Testis (tissue), 3 donors: ENCODE data around the gene VSX2. TPM values are rescaled to one million over a fixed set of nuclear protein-coding genes. Genes with fewer than 3 reads are reported as not detected.

Experiments used
- DNase-seq: peaks from one replicate; pipeline ENCODE4 v3.0.0-alpha.2; 2019
- H3K27ac ChIP-seq, 2 donors: fragments of 200-600 bp; sonication (generic); one replicate each; pipeline ENCODE4 v1.5.1; 2019
- H3K27me3 ChIP-seq: fragments of 200-600 bp; sonication (generic); one replicate; pipeline ENCODE4 v1.5.1; 2019
- H3K36me3 ChIP-seq: fragments of 200-600 bp; sonication (generic); one replicate; pipeline ENCODE4 v1.5.1; 2017; ENCODE audit warnings: low read depth; ENCODE audit errors: missing control alignments
- H3K4me1 ChIP-seq: fragments of 200-600 bp; sonication (generic); one replicate; pipeline ENCODE4 v1.5.1; 2019
- H3K4me3 ChIP-seq, 2 donors: fragments of 200-600 bp; sonication (generic); one replicate each; pipeline ENCODE4 v1.5.1; 2017 to 2019
- H3K9me3 ChIP-seq: fragments of 200-600 bp; sonication (generic); one replicate; pipeline ENCODE4 v1.5.1; 2017
- POLR2A ChIP-seq: fragments of 450-650 bp; IDR thresholded peaks from one replicate; pipeline ENCODE4 v1.6.1; 2017; ENCODE audit warnings: antibody characterized with exemption, mild to moderate bottlenecking, moderate library complexity
- WGBS, 2 donors: methylation state at CpG; one replicate each; pipeline ENCODE4 v1.1.5; 2018; 5-methylcytosine and 5-hydroxymethylcytosine counted together
- intact Hi-C: fragments of 100-400 bp; cut with DNase I; formaldehyde crosslinking; loops from one replicate; pipeline ENCODE4 v1.15.1; 2023; ENCODE audit warnings: low total_unique reads
- polyA plus RNA-seq: library from polyadenylated mRNA; stranded (reverse); fragments of 350-450 nt; fragmentation: Illumina TruSeq; extraction: RNeasy Lipid Tissue Mini Kit (QIAGEN cat#74804); gene quantifications from one replicate; pipeline ENCODE4 v1.2.3, GENCODE V29; 2014; ENCODE audit warnings: low read depth, low replicate concordance; ENCODE audit not compliant: insufficient read depth
- total RNA-seq, 2 donors: library from RNA; depleted of rRNA; stranded (reverse); fragments of >200 nt; gene quantifications; one replicate each; pipeline ENCODE4 v1.2.3, GENCODE V29; 2016
- TF ChIP-seq, protein P1 (sequence below), 3 experiments: fragments of 450-650 bp in 2 of 3; fragments of 200-600 bp in 1 of 3; sonication (generic) in 1 of 3; IDR thresholded peaks; one replicate each; pipeline ENCODE4 v1.5.1; 2016 to 2019; ENCODE audit warnings: antibody characterized with exemption in 3 of 3, mild to moderate bottlenecking in 2 of 3, moderate library complexity in 1 of 3

VSX2 gene
- total and polyA plus RNA-seq, 3 donors from 2014 or later, result 0.16 to 0.55 (median 0.37) TPM

DNA sequence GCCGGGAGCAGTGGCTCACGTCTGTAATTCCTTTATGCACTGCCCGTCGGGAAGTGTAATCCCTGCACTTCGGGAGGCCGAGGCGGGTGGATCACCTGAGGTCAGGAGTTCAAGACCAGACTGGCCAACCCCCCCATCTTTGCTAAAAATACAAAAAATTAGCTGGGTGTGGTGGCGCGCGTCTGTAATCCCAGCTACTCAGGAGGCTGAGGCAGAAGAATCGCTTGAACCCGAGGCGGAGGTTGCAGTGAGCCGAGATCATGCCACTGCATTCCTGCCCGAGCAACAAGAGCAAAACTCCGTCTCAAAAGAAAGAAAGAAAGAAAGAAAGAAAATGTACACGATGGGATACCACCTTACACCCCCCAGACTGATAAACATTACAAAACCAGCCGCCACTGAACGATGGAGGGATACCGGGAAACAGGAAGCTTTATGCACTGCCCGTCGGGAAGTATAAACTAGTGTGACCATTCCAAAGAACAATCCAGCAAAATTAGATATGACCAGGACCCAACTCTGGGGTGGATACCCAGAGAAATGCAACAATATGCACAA, 62.4 kb downstream of the VSX2 start:
- Histone ChIP-seq H3K36me3 (no peaks in the 10 kb centered on the region), H3K4me3 (peak overlapping the region; percentile 83 to 86), H3K27ac (peak overlapping the region; percentile 8 to 90), H3K27me3 (no peaks in the 10 kb centered on the region), H3K9me3 (no peaks in the 10 kb centered on the region), H3K4me1 (no peaks in the 10 kb centered on the region)
- TF ChIP-seq POLR2A, result no peak
- TF ChIP-seq, protein P1, sequence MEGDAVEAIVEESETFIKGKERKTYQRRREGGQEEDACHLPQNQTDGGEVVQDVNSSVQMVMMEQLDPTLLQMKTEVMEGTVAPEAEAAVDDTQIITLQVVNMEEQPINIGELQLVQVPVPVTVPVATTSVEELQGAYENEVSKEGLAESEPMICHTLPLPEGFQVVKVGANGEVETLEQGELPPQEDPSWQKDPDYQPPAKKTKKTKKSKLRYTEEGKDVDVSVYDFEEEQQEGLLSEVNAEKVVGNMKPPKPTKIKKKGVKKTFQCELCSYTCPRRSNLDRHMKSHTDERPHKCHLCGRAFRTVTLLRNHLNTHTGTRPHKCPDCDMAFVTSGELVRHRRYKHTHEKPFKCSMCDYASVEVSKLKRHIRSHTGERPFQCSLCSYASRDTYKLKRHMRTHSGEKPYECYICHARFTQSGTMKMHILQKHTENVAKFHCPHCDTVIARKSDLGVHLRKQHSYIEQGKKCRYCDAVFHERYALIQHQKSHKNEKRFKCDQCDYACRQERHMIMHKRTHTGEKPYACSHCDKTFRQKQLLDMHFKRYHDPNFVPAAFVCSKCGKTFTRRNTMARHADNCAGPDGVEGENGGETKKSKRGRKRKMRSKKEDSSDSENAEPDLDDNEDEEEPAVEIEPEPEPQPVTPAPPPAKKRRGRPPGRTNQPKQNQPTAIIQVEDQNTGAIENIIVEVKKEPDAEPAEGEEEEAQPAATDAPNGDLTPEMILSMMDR (IDR thresholded peaks at IDR 0.05), result no peak
- WGBS, 2 donors, result 10 to 19% methylated on average over 22 of the region's 22 CpGs
- DNase-seq, result no peak
- intact Hi-C loops, result no loop called here

DNA sequence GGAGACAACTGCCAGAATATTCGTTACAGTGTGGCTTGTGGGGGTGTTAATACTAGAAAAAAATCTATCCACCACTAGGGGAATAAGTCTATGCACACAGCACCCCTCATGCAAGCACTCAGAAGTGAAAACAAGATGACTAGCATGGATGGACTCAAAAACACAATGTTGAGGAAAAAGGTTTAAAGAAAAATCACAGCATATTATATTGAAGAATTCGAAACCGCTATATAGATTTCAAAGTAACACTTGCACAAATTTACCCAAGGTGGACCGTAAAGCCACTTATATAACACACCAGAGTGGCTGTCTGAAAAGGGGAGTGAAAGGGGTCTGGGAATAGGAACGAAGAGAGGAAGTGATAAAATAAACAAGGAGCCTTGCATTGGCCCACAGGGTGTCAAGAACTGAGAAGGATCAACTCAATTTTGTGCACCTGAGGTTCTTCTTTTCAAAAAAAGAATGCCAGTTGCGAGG, 62.9 kb downstream of the VSX2 start:
- no peak for DNase-seq
- Histone ChIP-seq H3K9me3 (no peaks in the 10 kb centered on the region), H3K27me3 (no peaks in the 10 kb centered on the region), H3K36me3 (no peaks in the 10 kb centered on the region), H3K4me3 (peak overlapping the region; percentile 83 to 86), H3K27ac (peak overlapping the region; percentile 83 to 90), H3K4me1 (no peaks in the 10 kb centered on the region)
- TF ChIP-seq POLR2A, result no peak
- TF ChIP-seq, protein P1 (IDR thresholded peaks at IDR 0.05), result peak; percentile 42 to 61 (median 54)
- intact Hi-C loops, result no loop called here
- 0 to 1% methylated on average over 6 of the region's 6 CpGs for WGBS, 2 donors

DNA sequence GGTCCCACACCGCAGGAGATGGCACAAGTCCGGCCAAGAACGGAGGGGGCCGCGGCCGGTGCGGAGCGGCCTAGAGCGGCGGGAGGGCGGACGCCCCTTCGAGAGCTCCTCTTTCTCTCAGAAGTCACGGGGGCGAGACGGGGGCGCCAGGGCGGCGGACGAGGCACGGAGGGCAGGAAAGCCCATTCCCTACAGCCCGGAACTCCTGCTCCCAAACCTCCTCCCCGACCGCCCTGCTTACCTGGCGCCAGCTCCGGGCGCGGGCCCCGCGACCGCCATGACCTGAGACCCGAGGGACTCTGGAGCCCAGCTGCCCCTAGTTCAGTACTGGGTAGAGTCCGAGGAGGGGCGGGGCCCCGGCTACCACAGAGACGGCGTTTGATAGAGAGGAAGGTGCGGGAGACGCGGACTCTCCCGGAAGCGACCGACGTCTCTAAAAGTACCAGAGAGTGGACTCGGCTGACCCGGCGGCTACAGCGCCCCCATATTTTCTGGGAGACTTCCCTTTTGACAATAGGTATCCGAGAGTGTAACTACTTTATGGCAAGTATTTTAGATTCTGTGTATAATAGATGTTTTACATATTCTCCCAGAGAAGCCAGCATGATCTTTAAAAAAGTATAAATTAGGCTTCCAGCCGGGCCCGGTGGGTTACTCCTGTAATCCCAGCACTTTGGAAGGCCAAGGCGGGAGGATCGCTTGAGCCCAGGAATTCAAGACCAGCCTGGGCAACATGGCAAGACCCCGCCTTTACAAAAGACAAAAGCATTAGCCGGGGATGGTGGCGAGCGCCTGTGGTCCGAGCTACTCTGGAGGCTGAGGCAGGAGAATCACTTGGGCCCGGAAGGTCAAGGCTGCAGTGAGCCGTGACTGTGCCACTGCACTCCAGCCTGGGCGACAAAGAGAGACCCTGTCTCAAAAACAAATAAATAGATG, 63.7 kb downstream of the VSX2 start, which contains the start of gene ABCD4:
TSS of gene ABCD4 (minus strand) at position 301 of the 936 bp plus-strand sequence. CDS start at position 279, 22 bp downstream.
- intact Hi-C loops, result no loop called here
- DNase-seq, result peak; percentile 99
- TF ChIP-seq, protein P1 (IDR thresholded peaks at IDR 0.05), result peak; percentile 6 to 52 (median 41)
- no peak for TF ChIP-seq POLR2A
- Histone ChIP-seq H3K36me3 (no peaks in the 10 kb centered on the region), H3K27ac (peak within 1 kb of the TSS; percentile 83 to 90), H3K27me3 (no peaks in the 10 kb centered on the region), H3K9me3 (no peaks in the 10 kb centered on the region), H3K4me1 (no peaks in the 10 kb centered on the region), H3K4me3 (peak within 1 kb of the TSS; percentile 83 to 86)
- 8 to 10% methylated on average over 35 to 54 of the region's 61 CpGs for WGBS, 2 donors

DNA sequence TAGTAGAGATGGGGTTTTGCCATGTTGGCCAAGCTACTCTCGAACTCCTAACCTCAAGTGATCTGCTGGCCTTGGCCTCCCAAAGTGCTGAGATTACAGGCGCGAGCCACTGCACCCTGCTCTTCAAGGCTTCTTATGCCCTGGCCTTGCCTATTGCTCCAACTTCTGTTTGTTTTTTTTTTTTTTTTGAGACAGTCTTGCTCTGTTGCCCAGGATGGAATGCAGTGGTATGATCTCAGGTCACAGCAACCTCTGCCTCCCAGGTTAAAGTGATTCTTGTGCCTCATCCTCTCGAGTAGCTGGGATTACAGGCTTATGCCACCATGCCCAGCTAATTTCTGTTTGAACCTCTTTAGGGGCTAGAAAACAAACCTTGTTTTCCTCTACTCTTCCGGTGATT, 69.4 kb downstream of the VSX2 start:
- intact Hi-C loops, result no loop called here
- no peak for DNase-seq
- WGBS, 2 donors, result 67 to 84% methylated on average over 5 of the region's 5 CpGs
- H3K27ac ChIP-seq, result no peak overlapping the region
- no peaks in the 10 kb centered on the region for H3K9me3 ChIP-seq
- no peak for TF ChIP-seq POLR2A
- TF ChIP-seq, protein P1 (IDR thresholded peaks at IDR 0.05), result no peak
- no peaks in the 10 kb centered on the region for H3K4me1 ChIP-seq
- no peaks in the 10 kb centered on the region for H3K36me3 ChIP-seq
- no peak overlapping the region for H3K4me3 ChIP-seq
- no peaks in the 10 kb centered on the region for H3K27me3 ChIP-seq
